Measurements from ENCODE around the gene TIMM10. TPM values are rescaled to one million over a fixed set of nuclear protein-coding genes. Genes with fewer than 3 reads are reported as not detected.
A peak's percentile ranks its signal among the peaks of the same experiment; 100 is the strongest.

TIMM10 gene
- polyA plus RNA-seq, 3 donors, result 30.4 to 62.1 (median 58.3) TPM

DNA sequence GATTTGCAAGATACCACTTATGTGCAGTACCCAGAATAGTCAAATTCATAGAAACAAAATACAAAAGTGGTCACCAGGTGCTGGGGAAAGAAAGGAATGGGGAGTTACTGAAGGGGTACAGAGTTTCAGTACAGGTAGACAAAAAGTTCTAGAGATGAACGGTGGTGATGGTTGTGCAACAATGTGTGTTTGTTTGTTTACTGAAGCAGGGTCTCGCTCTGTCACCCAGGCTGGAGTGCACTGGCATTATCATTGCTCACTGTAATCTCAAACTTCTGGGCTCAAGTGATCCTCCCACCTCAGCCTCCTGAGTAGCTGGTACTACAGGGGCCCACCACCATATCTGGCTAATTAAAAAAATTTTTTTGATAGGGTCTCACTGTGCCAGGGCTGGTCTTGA lies 24.8 kb upstream of the TIMM10 start:
- no peak overlapping the region for H3K4me3 ChIP-seq (replicated peaks in 1 of 3; ENCODE audit: low read depth in 2 of 3, low read length in 3 of 3)
- Mint-ChIP-seq H3K27me3 (ENCODE audit: low read depth in 3 of 3) (no peaks in the 10 kb centered on the region), H3K27ac (peak overlapping the region in 1 of 7 donors; percentile 8), H3K4me3 (no peak overlapping the region), H3K9me3 (no peaks in the 10 kb centered on the region), H3K36me3 (peaks cover 87 to 99% of the 10 kb centered on the region in 2 donors), H3K4me1 (no peaks in the 10 kb centered on the region)
- H3K9me3 ChIP-seq (replicated peaks in 1 of 2; ENCODE audit: control insufficient read depth in 1 of 2, insufficient read depth in 1 of 2, low read length in 2 of 2), result no peaks in the 10 kb centered on the region
- H3K36me3 ChIP-seq (replicated peaks in 1 of 2; ENCODE audit: control insufficient read depth in 1 of 2, insufficient read depth in 2 of 2, low read length in 2 of 2), result peaks cover 93 to 99% of the 10 kb centered on the region in 2 donors
- no peak overlapping the region for H3K9ac ChIP-seq (ENCODE audit: insufficient read depth, low read length, poor library complexity, severe bottlenecking)
- peaks cover 85% of the 10 kb centered on the region for H4K20me1 ChIP-seq (ENCODE audit: insufficient read depth, low read length)
- no peaks in the 10 kb centered on the region for H3K4me1 ChIP-seq (ENCODE audit: control insufficient read depth in 1 of 2, insufficient read depth in 2 of 2, low read length in 2 of 2)
- H3K4me2 ChIP-seq (replicated peaks; ENCODE audit: extremely low read depth, low read length, poor library complexity, severe bottlenecking), result no peak overlapping the region
- no peaks in the 10 kb centered on the region for H3K27me3 ChIP-seq (ENCODE audit: control insufficient read depth in 2 of 2, insufficient read depth in 2 of 2, low read length in 2 of 2)
- H3K27ac ChIP-seq (ENCODE audit: low read depth in 1 of 2, low read length in 2 of 2), result no peak overlapping the region
- no CpG with 5 or more reads among the region's 2 CpGs for WGBS (ENCODE audit: insufficient coverage)
- TF ChIP-seq, protein P1, sequence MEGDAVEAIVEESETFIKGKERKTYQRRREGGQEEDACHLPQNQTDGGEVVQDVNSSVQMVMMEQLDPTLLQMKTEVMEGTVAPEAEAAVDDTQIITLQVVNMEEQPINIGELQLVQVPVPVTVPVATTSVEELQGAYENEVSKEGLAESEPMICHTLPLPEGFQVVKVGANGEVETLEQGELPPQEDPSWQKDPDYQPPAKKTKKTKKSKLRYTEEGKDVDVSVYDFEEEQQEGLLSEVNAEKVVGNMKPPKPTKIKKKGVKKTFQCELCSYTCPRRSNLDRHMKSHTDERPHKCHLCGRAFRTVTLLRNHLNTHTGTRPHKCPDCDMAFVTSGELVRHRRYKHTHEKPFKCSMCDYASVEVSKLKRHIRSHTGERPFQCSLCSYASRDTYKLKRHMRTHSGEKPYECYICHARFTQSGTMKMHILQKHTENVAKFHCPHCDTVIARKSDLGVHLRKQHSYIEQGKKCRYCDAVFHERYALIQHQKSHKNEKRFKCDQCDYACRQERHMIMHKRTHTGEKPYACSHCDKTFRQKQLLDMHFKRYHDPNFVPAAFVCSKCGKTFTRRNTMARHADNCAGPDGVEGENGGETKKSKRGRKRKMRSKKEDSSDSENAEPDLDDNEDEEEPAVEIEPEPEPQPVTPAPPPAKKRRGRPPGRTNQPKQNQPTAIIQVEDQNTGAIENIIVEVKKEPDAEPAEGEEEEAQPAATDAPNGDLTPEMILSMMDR (IDR thresholded peaks at IDR 0.05), result no peak
- DNase-seq, result no peak
- H2AFZ ChIP-seq (ENCODE audit: insufficient read depth, low read depth, low read length, poor library complexity, severe bottlenecking), result no peak overlapping the region
- intact Hi-C loops (cut with micrococcal nuclease), result no loop called here
- H3K79me2 ChIP-seq (ENCODE audit: insufficient read depth, low read length), result no peaks in the 10 kb centered on the region

DNA sequence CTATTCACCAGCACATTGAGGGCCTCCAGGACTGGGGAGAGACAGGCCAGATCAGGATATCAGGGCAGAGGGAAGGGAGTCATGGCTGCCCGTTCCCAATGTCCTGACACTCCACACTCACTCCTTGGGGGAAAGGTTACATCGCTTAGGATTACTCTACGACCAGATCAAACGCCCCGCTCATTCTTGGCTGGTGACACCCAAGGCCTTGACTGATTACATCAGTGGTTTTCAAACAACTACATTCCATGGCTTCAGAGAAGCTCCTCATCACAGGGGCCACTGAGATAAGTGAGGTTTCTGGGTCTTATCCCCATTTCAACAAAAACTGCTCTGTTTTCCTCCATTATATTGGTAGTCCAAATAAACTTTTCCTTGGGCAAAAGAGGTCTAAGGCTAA lies 21.9 kb upstream of the TIMM10 start:
- no peaks in the 10 kb centered on the region for H3K27me3 ChIP-seq (ENCODE audit: control insufficient read depth in 2 of 2, insufficient read depth in 2 of 2, low read length in 2 of 2)
- H3K36me3 Mint-ChIP-seq, result peaks cover 90 to 97% of the 10 kb centered on the region in 2 donors
- peaks cover 9% of the 10 kb centered on the region for H3K4me1 Mint-ChIP-seq
- no peak overlapping the region for H3K27ac ChIP-seq (ENCODE audit: low read depth in 1 of 2, low read length in 2 of 2)
- peak overlapping the region in 1 of 7 donors; percentile 43 for H3K27ac Mint-ChIP-seq
- H4K20me1 ChIP-seq (ENCODE audit: insufficient read depth, low read length), result peaks cover 70% of the 10 kb centered on the region
- H3K9ac ChIP-seq (ENCODE audit: insufficient read depth, low read length, poor library complexity, severe bottlenecking), result no peak overlapping the region
- H3K4me3 Mint-ChIP-seq, result no peak overlapping the region
- H3K4me3 ChIP-seq (replicated peaks in 1 of 3; ENCODE audit: low read depth in 2 of 3, low read length in 3 of 3), result no peak overlapping the region
- peaks cover 6 to 7% of the 10 kb centered on the region in 2 donors for H3K4me1 ChIP-seq (ENCODE audit: control insufficient read depth in 1 of 2, insufficient read depth in 2 of 2, low read length in 2 of 2)
- H2AFZ ChIP-seq (ENCODE audit: insufficient read depth, low read depth, low read length, poor library complexity, severe bottlenecking), result no peak overlapping the region
- intact Hi-C loops (cut with micrococcal nuclease), result no loop called here
- no peaks in the 10 kb centered on the region for H3K9me3 ChIP-seq (replicated peaks in 1 of 2; ENCODE audit: control insufficient read depth in 1 of 2, insufficient read depth in 1 of 2, low read length in 2 of 2)
- TF ChIP-seq, protein P1 (IDR thresholded peaks at IDR 0.05), result no peak
- no peaks in the 10 kb centered on the region for H3K9me3 Mint-ChIP-seq
- no peaks in the 10 kb centered on the region for H3K27me3 Mint-ChIP-seq (ENCODE audit: low read depth in 3 of 3)
- no CpG with 5 or more reads among the region's 5 CpGs for WGBS (ENCODE audit: insufficient coverage)
- H3K79me2 ChIP-seq (ENCODE audit: insufficient read depth, low read length), result no peaks in the 10 kb centered on the region
- peaks cover 84 to 97% of the 10 kb centered on the region in 2 donors for H3K36me3 ChIP-seq (replicated peaks in 1 of 2; ENCODE audit: control insufficient read depth in 1 of 2, insufficient read depth in 2 of 2, low read length in 2 of 2)
- no peak for DNase-seq
- no peak overlapping the region for H3K4me2 ChIP-seq (replicated peaks; ENCODE audit: extremely low read depth, low read length, poor library complexity, severe bottlenecking)
